Stomach (tissue), 9 donors: ENCODE measurements around the gene RIMS1. TPM values are rescaled to one million over a fixed set of nuclear protein-coding genes. Genes with fewer than 3 reads are reported as not detected.

Experiments
- DNase-seq, 2 donors: peaks; one replicate each; pipeline versions ENCODE4 v3.0.0 to v3.0.0-alpha.2; 2013 to 2019
- H3K27ac ChIP-seq, 5 donors: fragments of 200-600 bp in 4 of 5; sonication (generic) in 4 of 5; one replicate each; pipeline ENCODE4 v1.5.1; 2013 to 2019; ENCODE audit warnings: mild to moderate bottlenecking in 1 of 5, moderate library complexity in 1 of 5
- H3K27me3 ChIP-seq, 3 donors: fragments of 200-600 bp; sonication (generic); one replicate each; pipeline ENCODE4 v1.5.1; 2017 to 2019; ENCODE audit warnings: mixed run types in 1 of 3
- H3K36me3 ChIP-seq, 4 donors: fragments of 200-600 bp; sonication (generic); 1 replicate in 3 of 4; 2 replicates in 1 of 4; pipeline ENCODE4 v1.5.1; 2016 to 2019
- H3K4me1 ChIP-seq, 4 donors: fragments of 200-600 bp; sonication (generic); one replicate each; pipeline ENCODE4 v1.5.1; 2016 to 2019
- H3K4me3 ChIP-seq, 4 donors: fragments of 200-600 bp; sonication (generic) in 3 of 4; one replicate each; pipeline ENCODE4 v1.5.1; 2016 to 2019; ENCODE audit warnings: mild to moderate bottlenecking in 1 of 4
- H3K9me3 ChIP-seq, 4 donors: fragments of 200-600 bp; sonication (generic); one replicate each; pipeline ENCODE4 v1.5.1; 2016 to 2019
- CTCF ChIP-seq, 7 experiments: fragments of 450-650 bp in 4 of 7; fragments of 200-600 bp in 3 of 7; sonication (generic) in 3 of 7; IDR thresholded peaks; one replicate each; pipeline ENCODE4 v1.5.1; 2016 to 2019; ENCODE audit warnings: antibody characterized with exemption in 7 of 7, control low read depth in 2 of 7, mild to moderate bottlenecking in 1 of 7
- EP300 ChIP-seq: sonication (generic); formaldehyde crosslinking; IDR thresholded peaks from one replicate; pipeline ENCODE4 v1.6.1; 2017; ENCODE audit warnings: antibody characterized with exemption
- POLR2A ChIP-seq, 4 donors: fragments of 450-650 bp; IDR thresholded peaks; one replicate each; pipeline ENCODE4 v1.6.1; 2016; ENCODE audit warnings: antibody characterized with exemption in 4 of 4, control low read depth in 2 of 4, mild to moderate bottlenecking in 1 of 4, moderate library complexity in 1 of 4
- POLR2AphosphoS5 ChIP-seq, 3 donors: sonication (generic); formaldehyde crosslinking; IDR thresholded peaks; one replicate each; pipeline ENCODE4 v1.6.1; 2016; ENCODE audit warnings: antibody characterized with exemption in 3 of 3
- WGBS, 5 donors: extraction: QIAGEN DNeasy Blood & Tissue Kit in 3 of 5; methylation state at CpG; one replicate each; pipeline versions ENCODE4 v1.1.5 to v1.1.7; 2013 to 2018; 5-methylcytosine and 5-hydroxymethylcytosine counted together
- intact Hi-C: fragments of 100-400 bp; cut with DNase I; formaldehyde crosslinking; loops from one replicate; pipeline ENCODE4 v1.15.1; 2023; ENCODE audit warnings: low total_unique reads
- polyA plus RNA-seq, 3 donors: library from polyadenylated mRNA; stranded (reverse); fragments of 200-250 nt; gene quantifications; one replicate each; pipeline ENCODE4 v1.2.3, GENCODE V29; 2013
- total RNA-seq, 5 donors: library from RNA; depleted of rRNA; stranded (reverse); fragments of >200 nt; gene quantifications; one replicate each; pipeline versions ENCODE4 v1.1.0 to v1.2.3, GENCODE V29; 2014 to 2016
- donor health status: healthy with polysubstance abuse.
- donor health status: Bipolar disorder and iron deficiency.
- donor health status: healthy.

The RIMS1 gene
- total and polyA plus RNA-seq, 8 donors = 0.13 to 45.2 (median 5.1) TPM

- no peaks in the 10 kb centered on the region for H3K36me3 ChIP-seq
- TF ChIP-seq EP300 = no peak
- TF ChIP-seq CTCF (IDR thresholded peaks at IDR 0.05) = no peak
- TF ChIP-seq POLR2A (IDR thresholded peaks at IDR 0.05) = no peak
- no peaks in the 10 kb centered on the region for H3K27me3 ChIP-seq
- H3K4me3 ChIP-seq = no peak overlapping the region
- H3K27ac ChIP-seq = no peak overlapping the region
- H3K4me1 ChIP-seq = no peaks in the 10 kb centered on the region
- no peak for DNase-seq
- 72 to 85% (median 80%) methylated on average over 7 of the region's 7 CpGs for WGBS, 5 donors
- intact Hi-C loops = no loop called here
- H3K9me3 ChIP-seq = no peaks in the 10 kb centered on the region
Observed at GRCh38 chr6:71965404-71965803, 79.1 kb downstream of the RIMS1 start.

GRCh38 chr6:71967436-71967835 lies 81.1 kb downstream of the RIMS1 start:
- 83 to 86% (median 84%) methylated on average over 5 of the region's 5 CpGs for WGBS, 5 donors

GRCh38 chr6:71977884-71978283 lies 91.5 kb downstream of the RIMS1 start:
- TF ChIP-seq POLR2AphosphoS5 (IDR thresholded peaks at IDR 0.05) (no peak), POLR2A (IDR thresholded peaks at IDR 0.05) (no peak), EP300 (no peak), CTCF (IDR thresholded peaks at IDR 0.05) (no peak)
- Histone ChIP-seq H3K36me3 (no peaks in the 10 kb centered on the region), H3K27ac (no peak overlapping the region), H3K4me1 (no peaks in the 10 kb centered on the region), H3K9me3 (no peaks in the 10 kb centered on the region), H3K27me3 (no peaks in the 10 kb centered on the region), H3K4me3 (no peak overlapping the region)
- intact Hi-C loops = no loop called here
- 68 to 75% (median 72%) methylated on average over 4 of the region's 4 CpGs for WGBS, 5 donors
- peak in 1 of 2 donors; percentile 20 for DNase-seq

More at GRCh38 chr6:71967436-71967835, 81.1 kb downstream of the RIMS1 start:
- Histone ChIP-seq H3K27ac (no peak overlapping the region), H3K36me3 (no peaks in the 10 kb centered on the region), H3K9me3 (no peaks in the 10 kb centered on the region), H3K4me1 (no peaks in the 10 kb centered on the region), H3K4me3 (no peak overlapping the region), H3K27me3 (no peaks in the 10 kb centered on the region)
- intact Hi-C loops = no loop called here
- DNase-seq = no peak
- TF ChIP-seq EP300 = no peak

GRCh38 chr6:71979911-71980310 lies 93.6 kb downstream of the RIMS1 start:
- 53 to 87% (median 74%) methylated on average over 2 of the region's 2 CpGs for WGBS, 5 donors
- Histone ChIP-seq H3K27ac (no peak overlapping the region), H3K4me1 (no peaks in the 10 kb centered on the region), H3K27me3 (no peaks in the 10 kb centered on the region), H3K9me3 (no peaks in the 10 kb centered on the region), H3K4me3 (no peak overlapping the region), H3K36me3 (no peaks in the 10 kb centered on the region)
- TF ChIP-seq CTCF (IDR thresholded peaks at IDR 0.05) = no peak
- no peak for TF ChIP-seq POLR2A (IDR thresholded peaks at IDR 0.05)
- TF ChIP-seq POLR2AphosphoS5 (IDR thresholded peaks at IDR 0.05) = no peak
- intact Hi-C loops = no loop called here
- DNase-seq = no peak

- intact Hi-C loops = no loop called here
- H3K4me1 ChIP-seq = no peaks in the 10 kb centered on the region
- H3K27ac ChIP-seq = no peak overlapping the region
- WGBS, 5 donors = 26 to 62% (median 46%) methylated on average over 1 of the region's 1 CpG
- no peak for TF ChIP-seq POLR2AphosphoS5 (IDR thresholded peaks at IDR 0.05)
- no peak overlapping the region for H3K4me3 ChIP-seq
- H3K36me3 ChIP-seq = no peaks in the 10 kb centered on the region
- H3K27me3 ChIP-seq = no peaks in the 10 kb centered on the region
- H3K9me3 ChIP-seq = no peaks in the 10 kb centered on the region
- no peak for DNase-seq
Observed at GRCh38 chr6:71982389-71982788, 96.0 kb downstream of the RIMS1 start.
